C4-2B (cell line): ENCODE measurements around the gene INSM2.

Source experiments
- CTCF ChIP-seq: fragments of 450-650 bp; conservative IDR thresholded peaks from 2 replicates; pipeline ENCODE4 v1.5.1; 2017; ENCODE audit warnings: mild to moderate bottlenecking
- ZFX ChIP-seq: fragments of 450-650 bp; IDR thresholded peaks from 2 replicates; pipeline ENCODE4 v1.6.1; 2017

- no peak for TF ChIP-seq CTCF
- TF ChIP-seq ZFX = no peak
These were observed 376 bp downstream of the INSM2 start for GRCh38 chr14:35534208-35534872.
